ENCODE measurements around the gene SLC1A1.

SLC1A1 gene

DNA sequence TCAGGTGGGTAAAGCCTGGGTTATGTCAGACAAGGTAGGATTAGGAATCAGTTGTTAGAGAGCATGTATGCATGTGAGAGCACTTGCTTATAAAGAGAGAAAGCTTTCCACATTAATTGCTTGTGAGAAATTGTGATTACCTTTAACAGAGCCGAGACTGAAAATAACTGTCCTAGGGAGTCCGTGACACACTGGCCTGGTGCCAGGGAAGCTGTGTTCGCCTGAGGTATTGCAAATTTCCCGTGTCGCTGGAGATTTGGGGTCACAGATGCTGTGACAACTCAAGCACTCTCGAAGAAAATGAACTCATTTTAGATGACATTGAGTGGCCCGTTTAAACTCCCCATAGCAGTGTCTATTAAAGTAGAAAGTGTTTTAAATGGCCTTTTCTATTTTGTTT lies 9.6 kb downstream of the SLC1A1 start:
- TF ChIP-seq ARNTL (CRISPR knock-in tag; IDR thresholded peaks at IDR 0.05; ENCODE audit: borderline replicate concordance, low read depth) (no peak), ZNF8 (CRISPR knock-in tag; IDR thresholded peaks at IDR 0.05) (no peak), ZNF70 (CRISPR knock-in tag; IDR thresholded peaks at IDR 0.05) (no peak), ZFP30 (CRISPR knock-in tag; IDR thresholded peaks at IDR 0.05) (no peak), OSR1 (CRISPR knock-in tag; IDR thresholded peaks at IDR 0.05) (no peak), RARB (CRISPR knock-in tag; IDR thresholded peaks at IDR 0.05) (no peak), TOX (CRISPR knock-in tag; IDR thresholded peaks at IDR 0.05; ENCODE audit: borderline replicate concordance) (no peak), ZC3H10 (CRISPR knock-in tag; IDR thresholded peaks at IDR 0.05) (no peak), CSDC2 (CRISPR knock-in tag; IDR thresholded peaks at IDR 0.05) (no peak), ZNF565 (CRISPR knock-in tag; conservative IDR thresholded peaks at IDR 0.05; ENCODE audit: low read depth) (no peak), PPARA (CRISPR knock-in tag; IDR thresholded peaks at IDR 0.05; ENCODE audit: borderline replicate concordance) (no peak), ISL1 (CRISPR knock-in tag; IDR thresholded peaks at IDR 0.05) (no peak)
- TF ChIP-seq, protein P1, sequence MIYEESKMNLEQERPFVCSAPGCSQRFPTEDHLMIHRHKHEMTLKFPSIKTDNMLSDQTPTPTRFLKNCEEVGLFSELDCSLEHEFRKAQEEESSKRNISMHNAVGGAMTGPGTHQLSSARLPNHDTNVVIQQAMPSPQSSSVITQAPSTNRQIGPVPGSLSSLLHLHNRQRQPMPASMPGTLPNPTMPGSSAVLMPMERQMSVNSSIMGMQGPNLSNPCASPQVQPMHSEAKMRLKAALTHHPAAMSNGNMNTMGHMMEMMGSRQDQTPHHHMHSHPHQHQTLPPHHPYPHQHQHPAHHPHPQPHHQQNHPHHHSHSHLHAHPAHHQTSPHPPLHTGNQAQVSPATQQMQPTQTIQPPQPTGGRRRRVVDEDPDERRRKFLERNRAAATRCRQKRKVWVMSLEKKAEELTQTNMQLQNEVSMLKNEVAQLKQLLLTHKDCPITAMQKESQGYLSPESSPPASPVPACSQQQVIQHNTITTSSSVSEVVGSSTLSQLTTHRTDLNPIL (CRISPR knock-in tag; IDR thresholded peaks at IDR 0.05; ENCODE audit: low read depth) = no peak
- TF ChIP-seq, protein P2, sequence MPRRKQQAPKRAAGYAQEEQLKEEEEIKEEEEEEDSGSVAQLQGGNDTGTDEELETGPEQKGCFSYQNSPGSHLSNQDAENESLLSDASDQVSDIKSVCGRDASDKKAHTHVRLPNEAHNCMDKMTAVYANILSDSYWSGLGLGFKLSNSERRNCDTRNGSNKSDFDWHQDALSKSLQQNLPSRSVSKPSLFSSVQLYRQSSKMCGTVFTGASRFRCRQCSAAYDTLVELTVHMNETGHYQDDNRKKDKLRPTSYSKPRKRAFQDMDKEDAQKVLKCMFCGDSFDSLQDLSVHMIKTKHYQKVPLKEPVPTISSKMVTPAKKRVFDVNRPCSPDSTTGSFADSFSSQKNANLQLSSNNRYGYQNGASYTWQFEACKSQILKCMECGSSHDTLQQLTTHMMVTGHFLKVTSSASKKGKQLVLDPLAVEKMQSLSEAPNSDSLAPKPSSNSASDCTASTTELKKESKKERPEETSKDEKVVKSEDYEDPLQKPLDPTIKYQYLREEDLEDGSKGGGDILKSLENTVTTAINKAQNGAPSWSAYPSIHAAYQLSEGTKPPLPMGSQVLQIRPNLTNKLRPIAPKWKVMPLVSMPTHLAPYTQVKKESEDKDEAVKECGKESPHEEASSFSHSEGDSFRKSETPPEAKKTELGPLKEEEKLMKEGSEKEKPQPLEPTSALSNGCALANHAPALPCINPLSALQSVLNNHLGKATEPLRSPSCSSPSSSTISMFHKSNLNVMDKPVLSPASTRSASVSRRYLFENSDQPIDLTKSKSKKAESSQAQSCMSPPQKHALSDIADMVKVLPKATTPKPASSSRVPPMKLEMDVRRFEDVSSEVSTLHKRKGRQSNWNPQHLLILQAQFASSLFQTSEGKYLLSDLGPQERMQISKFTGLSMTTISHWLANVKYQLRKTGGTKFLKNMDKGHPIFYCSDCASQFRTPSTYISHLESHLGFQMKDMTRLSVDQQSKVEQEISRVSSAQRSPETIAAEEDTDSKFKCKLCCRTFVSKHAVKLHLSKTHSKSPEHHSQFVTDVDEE (CRISPR knock-in tag; IDR thresholded peaks at IDR 0.05) = no peak
- TF ChIP-seq, protein P3, sequence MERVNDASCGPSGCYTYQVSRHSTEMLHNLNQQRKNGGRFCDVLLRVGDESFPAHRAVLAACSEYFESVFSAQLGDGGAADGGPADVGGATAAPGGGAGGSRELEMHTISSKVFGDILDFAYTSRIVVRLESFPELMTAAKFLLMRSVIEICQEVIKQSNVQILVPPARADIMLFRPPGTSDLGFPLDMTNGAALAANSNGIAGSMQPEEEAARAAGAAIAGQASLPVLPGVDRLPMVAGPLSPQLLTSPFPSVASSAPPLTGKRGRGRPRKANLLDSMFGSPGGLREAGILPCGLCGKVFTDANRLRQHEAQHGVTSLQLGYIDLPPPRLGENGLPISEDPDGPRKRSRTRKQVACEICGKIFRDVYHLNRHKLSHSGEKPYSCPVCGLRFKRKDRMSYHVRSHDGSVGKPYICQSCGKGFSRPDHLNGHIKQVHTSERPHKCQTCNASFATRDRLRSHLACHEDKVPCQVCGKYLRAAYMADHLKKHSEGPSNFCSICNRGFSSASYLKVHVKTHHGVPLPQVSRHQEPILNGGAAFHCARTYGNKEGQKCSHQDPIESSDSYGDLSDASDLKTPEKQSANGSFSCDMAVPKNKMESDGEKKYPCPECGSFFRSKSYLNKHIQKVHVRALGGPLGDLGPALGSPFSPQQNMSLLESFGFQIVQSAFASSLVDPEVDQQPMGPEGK (CRISPR knock-in tag; IDR thresholded peaks at IDR 0.05; ENCODE audit: borderline replicate concordance) = no peak
- TF ChIP-seq, protein P4, sequence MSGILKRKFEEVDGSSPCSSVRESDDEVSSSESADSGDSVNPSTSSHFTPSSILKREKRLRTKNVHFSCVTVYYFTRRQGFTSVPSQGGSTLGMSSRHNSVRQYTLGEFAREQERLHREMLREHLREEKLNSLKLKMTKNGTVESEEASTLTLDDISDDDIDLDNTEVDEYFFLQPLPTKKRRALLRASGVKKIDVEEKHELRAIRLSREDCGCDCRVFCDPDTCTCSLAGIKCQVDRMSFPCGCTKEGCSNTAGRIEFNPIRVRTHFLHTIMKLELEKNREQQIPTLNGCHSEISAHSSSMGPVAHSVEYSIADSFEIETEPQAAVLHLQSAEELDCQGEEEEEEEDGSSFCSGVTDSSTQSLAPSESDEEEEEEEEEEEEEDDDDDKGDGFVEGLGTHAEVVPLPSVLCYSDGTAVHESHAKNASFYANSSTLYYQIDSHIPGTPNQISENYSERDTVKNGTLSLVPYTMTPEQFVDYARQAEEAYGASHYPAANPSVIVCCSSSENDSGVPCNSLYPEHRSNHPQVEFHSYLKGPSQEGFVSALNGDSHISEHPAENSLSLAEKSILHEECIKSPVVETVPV (CRISPR knock-in tag; IDR thresholded peaks at IDR 0.05) = no peak
- ATAC-seq = no peak

DNA sequence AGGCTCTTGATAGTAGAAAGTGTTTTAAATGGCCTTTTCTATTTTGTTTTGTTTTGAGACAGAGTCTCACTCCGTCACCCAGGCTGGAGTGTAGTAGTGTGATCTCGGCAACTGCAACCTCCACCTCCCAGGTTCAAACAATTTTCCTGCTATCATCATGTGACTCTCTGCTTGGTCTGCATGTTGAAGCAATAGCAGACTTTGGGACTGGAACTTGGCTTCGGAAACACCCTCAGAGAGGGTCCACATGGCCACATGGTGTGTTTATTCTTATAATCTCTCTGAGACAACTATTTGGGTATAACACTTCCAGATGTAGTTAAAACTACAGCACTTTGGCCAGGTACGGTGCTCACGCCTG lies 10.9 kb downstream of the SLC1A1 start:
- no peak for ATAC-seq
- TF ChIP-seq PPARA (CRISPR knock-in tag; IDR thresholded peaks at IDR 0.05; ENCODE audit: borderline replicate concordance) = no peak
- no peak for TF ChIP-seq CSDC2 (CRISPR knock-in tag; IDR thresholded peaks at IDR 0.05)
- TF ChIP-seq ISL1 (CRISPR knock-in tag; IDR thresholded peaks at IDR 0.05) = no peak
- no peak for TF ChIP-seq ESRRG (CRISPR knock-in tag; IDR thresholded peaks at IDR 0.05)
- TF ChIP-seq TCF4 (CRISPR knock-in tag; IDR thresholded peaks at IDR 0.05; ENCODE audit: borderline replicate concordance) = no peak
- no peak for TF ChIP-seq SNAI2 (CRISPR knock-in tag; IDR thresholded peaks at IDR 0.05)
- no peak for TF ChIP-seq ARNTL (CRISPR knock-in tag; IDR thresholded peaks at IDR 0.05; ENCODE audit: borderline replicate concordance, low read depth)
- TF ChIP-seq ZFP3 (CRISPR knock-in tag; IDR thresholded peaks at IDR 0.05) = no peak
- TF ChIP-seq, protein P3 (CRISPR knock-in tag; IDR thresholded peaks at IDR 0.05; ENCODE audit: borderline replicate concordance) = no peak
- TF ChIP-seq ZNF70 (CRISPR knock-in tag; IDR thresholded peaks at IDR 0.05) = no peak
- TF ChIP-seq ZC3H10 (CRISPR knock-in tag; IDR thresholded peaks at IDR 0.05) = no peak

DNA sequence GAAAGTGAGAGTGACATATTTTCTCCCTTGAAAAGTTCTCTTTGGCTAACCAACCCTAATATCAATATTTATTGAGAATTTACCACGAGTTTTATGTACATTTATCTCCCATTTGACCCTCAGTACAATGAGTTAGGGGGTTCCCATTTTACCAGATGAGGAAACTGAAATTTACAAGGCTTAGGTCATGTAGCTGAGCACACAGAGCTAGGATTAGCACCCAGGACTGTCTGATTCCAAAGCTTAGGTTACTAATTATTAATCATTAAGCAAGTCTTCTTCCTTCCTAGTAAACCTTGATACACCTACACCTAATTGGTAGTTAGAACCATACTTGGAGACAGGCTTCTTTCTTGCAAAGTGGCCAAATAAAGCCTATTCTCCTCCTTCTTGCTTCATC lies 12.2 kb downstream of the SLC1A1 start:
- TF ChIP-seq ZFP3 (CRISPR knock-in tag; IDR thresholded peaks at IDR 0.05) (no peak), ZC3H10 (CRISPR knock-in tag; IDR thresholded peaks at IDR 0.05) (no peak), RARB (CRISPR knock-in tag; IDR thresholded peaks at IDR 0.05) (no peak), ISL1 (CRISPR knock-in tag; IDR thresholded peaks at IDR 0.05) (no peak), TCF4 (CRISPR knock-in tag; IDR thresholded peaks at IDR 0.05; ENCODE audit: borderline replicate concordance) (no peak)
- ATAC-seq = no peak

Data from SK-N-SH treated with all-trans-retinoic acid at 6 μM for 48 hours (cell line).